GM23338 (cell line): ENCODE measurements around the gene PGLYRP1. TPM values are rescaled to one million over a fixed set of nuclear protein-coding genes. Genes with fewer than 3 reads are reported as not detected.

Experiments used
- ATAC-seq: fragments of 200-7000 bp; cut with Tn5 transposase; 3 replicates; pipeline ENCODE4 v1.9.1; 2020
- DNase-seq: peaks from one replicate; pipeline ENCODE4 v3.0.0-alpha.2; 2015; ENCODE audit warnings: low spot score
- H2AFZ ChIP-seq: fragments of 200-600 bp; sonication (generic); 2 replicates; pipeline ENCODE4 v1.8.0; 2016; ENCODE audit warnings: antibody characterized with exemption, mild to moderate bottlenecking, moderate library complexity
- H3F3A ChIP-seq: fragments of 200-600 bp; sonication (generic); replicated peaks from 2 replicates; pipeline ENCODE4 v1.8.0; 2017; ENCODE audit warnings: antibody characterized with exemption, mixed run types, low read depth
- H3K27ac ChIP-seq: fragments of 200-600 bp; sonication (generic); 2 replicates; pipeline ENCODE4 v1.6.1; 2016; ENCODE audit warnings: low read depth
- H3K27me3 ChIP-seq: fragments of 200-600 bp; sonication (generic); 2 replicates; pipeline ENCODE4 v1.8.0; 2016; ENCODE audit warnings: mild to moderate bottlenecking, mixed run types, moderate library complexity; ENCODE audit not compliant: insufficient read depth
- H3K36me3 ChIP-seq: fragments of 200-600 bp; sonication (generic); 2 replicates; pipeline ENCODE4 v1.8.0; 2016; ENCODE audit warnings: mild to moderate bottlenecking; ENCODE audit not compliant: insufficient read depth
- H3K4me1 ChIP-seq: fragments of 200-600 bp; sonication (generic); 2 replicates; pipeline ENCODE4 v1.8.0; 2016; ENCODE audit warnings: mild to moderate bottlenecking, moderate library complexity; ENCODE audit not compliant: insufficient read depth
- H3K4me2 ChIP-seq: fragments of 200-600 bp; sonication (generic); 2 replicates; pipeline ENCODE4 v1.7.1; 2017; ENCODE audit warnings: mixed run types
- H3K4me3 ChIP-seq: fragments of 200-600 bp; sonication (generic); 2 replicates; pipeline ENCODE4 v1.6.1; 2016; ENCODE audit warnings: mixed run types
- H3K79me2 ChIP-seq: fragments of 200-600 bp; sonication (generic); replicated peaks from 2 replicates; pipeline ENCODE4 v1.8.0; 2017; ENCODE audit warnings: mild to moderate bottlenecking; ENCODE audit not compliant: insufficient read depth
- H3K9me2 ChIP-seq: fragments of 200-600 bp; sonication (generic); 2 replicates; pipeline ENCODE4 v1.8.0; 2017; ENCODE audit not compliant: insufficient read depth
- H4K20me1 ChIP-seq: fragments of 200-600 bp; sonication (generic); replicated peaks from 2 replicates; pipeline ENCODE4 v1.8.0; 2017; ENCODE audit warnings: mild to moderate bottlenecking; ENCODE audit not compliant: insufficient read depth
- H3K27ac Mint-ChIP-seq: 2 replicates; pipeline ENCODE4 v1.8.0; 2020; ENCODE audit warnings: inconsistent platforms, mild to moderate bottlenecking, moderate library complexity, mixed read lengths
- H3K27me3 Mint-ChIP-seq: 3 replicates; pipeline ENCODE4 v1.8.0; 2022; ENCODE audit warnings: low read depth, mild to moderate bottlenecking, moderate library complexity, mixed read lengths, inconsistent platforms; ENCODE audit not compliant: insufficient read depth, poor library complexity
- H3K36me3 Mint-ChIP-seq: 3 replicates; pipeline ENCODE4 v1.8.0; 2021; ENCODE audit warnings: low read depth, mild to moderate bottlenecking, inconsistent platforms, moderate library complexity, mixed read lengths
- H3K4me1 Mint-ChIP-seq: 3 replicates; pipeline ENCODE4 v1.8.0; 2020; ENCODE audit warnings: mild to moderate bottlenecking, inconsistent platforms, mixed read lengths
- H3K4me3 Mint-ChIP-seq: 3 replicates; pipeline ENCODE4 v1.8.0; 2021; ENCODE audit warnings: moderate library complexity, mild to moderate bottlenecking, inconsistent platforms, mixed read lengths
- H3K9me3 Mint-ChIP-seq: 3 replicates; pipeline ENCODE4 v1.8.0; 2020; ENCODE audit warnings: moderate library complexity, mild to moderate bottlenecking, inconsistent platforms, mixed read lengths
- CREB1 ChIP-seq: fragments of 250-450 bp; sonication (Bioruptor Pico); IDR thresholded peaks from 2 replicates; pipeline ENCODE4 v1.5.0; 2020; ENCODE audit warnings: low read depth, mild to moderate bottlenecking, moderate library complexity
- CTCF ChIP-seq, 2 experiments: fragments of 200-600 bp in 1 of 2; sonication (generic) in 1 of 2; conservative IDR thresholded peaks; 2 replicates each; pipeline versions ENCODE4 v1.5.1 to v1.6.1; 2016 to 2017; ENCODE audit warnings: antibody characterized with exemption in 2 of 2, low read depth in 2 of 2, mild to moderate bottlenecking in 2 of 2, moderate library complexity in 1 of 2
- EZH2 ChIP-seq: fragments of 200-600 bp; sonication (generic); IDR thresholded peaks from one replicate; pipeline ENCODE4 v1.8.0; 2017; ENCODE audit warnings: antibody characterized with exemption, mild to moderate bottlenecking, low read depth; ENCODE audit not compliant: unreplicated experiment
- EZH2phosphoT487 ChIP-seq: fragments of 200-600 bp; sonication (generic); IDR thresholded peaks from one replicate; pipeline ENCODE4 v1.8.1; 2018; ENCODE audit warnings: antibody characterized with exemption; ENCODE audit not compliant: unreplicated experiment
- JUNB ChIP-seq: IDR thresholded peaks from one replicate; pipeline ENCODE4 v1.6.1; 2016; ENCODE audit warnings: antibody characterized with exemption; ENCODE audit not compliant: unreplicated experiment
- NANOG ChIP-seq: IDR thresholded peaks from 2 replicates; pipeline ENCODE4 v1.6.1; 2016; ENCODE audit warnings: antibody characterized with exemption, borderline replicate concordance
- POLR2AphosphoS5 ChIP-seq: IDR thresholded peaks from 2 replicates; pipeline ENCODE4 v1.6.1; 2016; ENCODE audit warnings: antibody characterized with exemption, low read depth
- STAT1 ChIP-seq: IDR thresholded peaks from one replicate; pipeline ENCODE4 v1.6.1; 2016; ENCODE audit warnings: antibody characterized with exemption; ENCODE audit not compliant: unreplicated experiment
- ZNF114 ChIP-seq: fragments of 250-450 bp; sonication (Bioruptor Pico); IDR thresholded peaks from 2 replicates; pipeline ENCODE4 v1.5.0; 2020; ENCODE audit warnings: mild to moderate bottlenecking, moderate library complexity
- ZNF331 ChIP-seq: fragments of 250-450 bp; sonication (Bioruptor Pico); IDR thresholded peaks from 2 replicates; pipeline ENCODE4 v1.5.0; 2020; ENCODE audit warnings: low read depth, mild to moderate bottlenecking, moderate library complexity
- ZNF462 ChIP-seq: fragments of 250-450 bp; sonication (Bioruptor Pico); IDR thresholded peaks from 2 replicates; pipeline ENCODE4 v1.5.0; 2020; ENCODE audit warnings: mild to moderate bottlenecking, moderate library complexity
- polyA plus RNA-seq: library from polyadenylated mRNA; unstranded; fragments of >200 nt; fragmentation: Nextera tagmentation; extraction: Ambion mirVana; gene quantifications from 2 replicates; pipeline ENCODE4 v1.2.1, GENCODE V29; 2016
- total RNA-seq: library from RNA; depleted of rRNA; stranded (reverse); fragments of >200 nt; shearing (Covaris generic); gene quantifications from 2 replicates; pipeline ENCODE4 v1.2.3, GENCODE V29; 2014
- TF ChIP-seq, protein P1 (sequence below): IDR thresholded peaks from 2 replicates; pipeline ENCODE4 v1.6.1; 2016; ENCODE audit warnings: antibody characterized with exemption
- TF ChIP-seq, protein P2 (sequence below): IDR thresholded peaks from one replicate; pipeline ENCODE4 v1.6.1; 2018; ENCODE audit warnings: antibody characterized with exemption; ENCODE audit not compliant: unreplicated experiment

Gene PGLYRP1
- total and polyA plus RNA-seq, 2 experiments from 2014 or later, result not detected

DNA sequence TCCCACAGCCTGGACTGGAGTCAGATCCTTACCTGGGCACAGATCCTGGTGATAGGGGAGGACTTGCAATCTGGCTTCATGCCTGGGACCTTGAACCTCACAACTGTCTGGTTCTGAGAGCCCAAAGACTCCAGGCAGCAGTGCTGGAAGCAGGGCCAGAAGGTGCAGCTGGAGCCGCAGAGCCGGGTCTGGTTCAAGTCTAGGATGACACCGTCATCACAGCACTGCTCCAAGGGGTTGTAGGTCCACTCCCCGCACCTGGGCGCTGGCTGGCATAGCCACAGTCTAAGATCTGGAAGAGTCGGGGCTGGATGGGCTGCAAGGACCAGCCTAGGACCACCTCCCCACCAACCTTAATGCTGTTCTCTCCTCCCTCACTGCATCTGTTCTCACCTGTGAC is 17.3 kb upstream of the PGLYRP1 start:
- no peak for TF ChIP-seq NANOG
- no peak for TF ChIP-seq CREB1 (CRISPR knock-in tag)
- TF ChIP-seq EZH2, result no peak
- no peak for TF ChIP-seq ZNF462 (CRISPR knock-in tag)
- TF ChIP-seq EZH2phosphoT487, result no peak
- TF ChIP-seq CTCF (conservative IDR thresholded peaks at IDR 0.05; ENCODE audit: low read depth in 2 of 2), result no peak
- no peak for TF ChIP-seq ZNF114 (CRISPR knock-in tag)
- TF ChIP-seq, protein P1, sequence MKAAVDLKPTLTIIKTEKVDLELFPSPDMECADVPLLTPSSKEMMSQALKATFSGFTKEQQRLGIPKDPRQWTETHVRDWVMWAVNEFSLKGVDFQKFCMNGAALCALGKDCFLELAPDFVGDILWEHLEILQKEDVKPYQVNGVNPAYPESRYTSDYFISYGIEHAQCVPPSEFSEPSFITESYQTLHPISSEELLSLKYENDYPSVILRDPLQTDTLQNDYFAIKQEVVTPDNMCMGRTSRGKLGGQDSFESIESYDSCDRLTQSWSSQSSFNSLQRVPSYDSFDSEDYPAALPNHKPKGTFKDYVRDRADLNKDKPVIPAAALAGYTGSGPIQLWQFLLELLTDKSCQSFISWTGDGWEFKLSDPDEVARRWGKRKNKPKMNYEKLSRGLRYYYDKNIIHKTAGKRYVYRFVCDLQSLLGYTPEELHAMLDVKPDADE, result no peak
- TF ChIP-seq POLR2AphosphoS5, result no peak
- no peak for TF ChIP-seq ZNF331 (CRISPR knock-in tag)
- no peak for TF ChIP-seq JUNB
- TF ChIP-seq, protein P2, sequence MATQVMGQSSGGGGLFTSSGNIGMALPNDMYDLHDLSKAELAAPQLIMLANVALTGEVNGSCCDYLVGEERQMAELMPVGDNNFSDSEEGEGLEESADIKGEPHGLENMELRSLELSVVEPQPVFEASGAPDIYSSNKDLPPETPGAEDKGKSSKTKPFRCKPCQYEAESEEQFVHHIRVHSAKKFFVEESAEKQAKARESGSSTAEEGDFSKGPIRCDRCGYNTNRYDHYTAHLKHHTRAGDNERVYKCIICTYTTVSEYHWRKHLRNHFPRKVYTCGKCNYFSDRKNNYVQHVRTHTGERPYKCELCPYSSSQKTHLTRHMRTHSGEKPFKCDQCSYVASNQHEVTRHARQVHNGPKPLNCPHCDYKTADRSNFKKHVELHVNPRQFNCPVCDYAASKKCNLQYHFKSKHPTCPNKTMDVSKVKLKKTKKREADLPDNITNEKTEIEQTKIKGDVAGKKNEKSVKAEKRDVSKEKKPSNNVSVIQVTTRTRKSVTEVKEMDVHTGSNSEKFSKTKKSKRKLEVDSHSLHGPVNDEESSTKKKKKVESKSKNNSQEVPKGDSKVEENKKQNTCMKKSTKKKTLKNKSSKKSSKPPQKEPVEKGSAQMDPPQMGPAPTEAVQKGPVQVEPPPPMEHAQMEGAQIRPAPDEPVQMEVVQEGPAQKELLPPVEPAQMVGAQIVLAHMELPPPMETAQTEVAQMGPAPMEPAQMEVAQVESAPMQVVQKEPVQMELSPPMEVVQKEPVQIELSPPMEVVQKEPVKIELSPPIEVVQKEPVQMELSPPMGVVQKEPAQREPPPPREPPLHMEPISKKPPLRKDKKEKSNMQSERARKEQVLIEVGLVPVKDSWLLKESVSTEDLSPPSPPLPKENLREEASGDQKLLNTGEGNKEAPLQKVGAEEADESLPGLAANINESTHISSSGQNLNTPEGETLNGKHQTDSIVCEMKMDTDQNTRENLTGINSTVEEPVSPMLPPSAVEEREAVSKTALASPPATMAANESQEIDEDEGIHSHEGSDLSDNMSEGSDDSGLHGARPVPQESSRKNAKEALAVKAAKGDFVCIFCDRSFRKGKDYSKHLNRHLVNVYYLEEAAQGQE, result no peak
- TF ChIP-seq STAT1, result no peak
- Mint-ChIP-seq H3K27ac (no peak overlapping the region), H3K4me3 (no peak overlapping the region), H3K4me1 (no peaks in the 10 kb centered on the region), H3K27me3 (peaks cover 6% of the 10 kb centered on the region), H3K9me3 (peaks cover 48% of the 10 kb centered on the region), H3K36me3 (peaks cover 9% of the 10 kb centered on the region; the same call in 2 of the 3 replicates)
- Histone ChIP-seq H4K20me1 (no peaks in the 10 kb centered on the region), H3K9me2 (0 out of 2 replicates have a peak, but pooled peaks cover 2% of the 10 kb centered on the region), H2AFZ (no peak overlapping the region), H3K4me2 (no peak overlapping the region), H3K4me3 (no peak overlapping the region), H3K36me3 (no peaks in the 10 kb centered on the region; the same call in 1 of the 2 replicates), H3K4me1 (no peaks in the 10 kb centered on the region), H3F3A (no peaks in the 10 kb centered on the region), H3K79me2 (no peaks in the 10 kb centered on the region), H3K27me3 (peaks cover 7% of the 10 kb centered on the region; the same call in 1 of the 2 replicates), H3K27ac (no peak overlapping the region)
- ATAC-seq, result no peak
- DNase-seq, result no peak
